PC-3 (cell line): ENCODE measurements around the gene OVCA2.

ENCODE experiments used
- CTCF ChIP-seq: fragments of 300-600 bp; sonication (generic); conservative IDR thresholded peaks from 2 replicates; pipeline ENCODE4 v1.5.1; 2017; ENCODE audit warnings: antibody characterized with exemption, low read depth, mild to moderate bottlenecking, low read length
- EZH2 ChIP-seq: fragments of 300-600 bp; sonication (generic); IDR thresholded peaks from one replicate; pipeline ENCODE4 v1.6.1; 2017; ENCODE audit warnings: antibody characterized with exemption, mild to moderate bottlenecking, low read length; ENCODE audit not compliant: unreplicated experiment
- EZH2phosphoT487 ChIP-seq: fragments of 300-600 bp; sonication (generic); IDR thresholded peaks from 2 replicates; pipeline ENCODE4 v1.6.1; 2018; ENCODE audit warnings: mild to moderate bottlenecking, antibody characterized with exemption, low read length, borderline replicate concordance

- no peak for TF ChIP-seq CTCF
- no peak for TF ChIP-seq EZH2
- TF ChIP-seq EZH2phosphoT487 = no peak
Observed at GRCh38 chr17:2054262-2054511, 12.4 kb downstream of the OVCA2 start.
